HepG2 (cell line): ENCODE data around the gene CDK18. TPM values are rescaled to one million over a fixed set of nuclear protein-coding genes. Genes with fewer than 3 reads are reported as not detected.
A peak's percentile ranks its signal among the peaks of the same experiment; 100 is the strongest.

Source experiments
- CREB1 ChIP-seq, 2 experiments: fragments of 450-650 bp in 1 of 2; IDR thresholded peaks; 2 replicates each; pipeline ENCODE4 v1.6.1; 2016 to 2017; ENCODE audit warnings: control low read depth in 1 of 2, mild to moderate bottlenecking in 1 of 2, missing compliant biosample characterization in 1 of 2, missing genetic modification characterization in 1 of 2
- ERF ChIP-seq: IDR thresholded peaks from 2 replicates; pipeline ENCODE4 v1.6.1; 2018; ENCODE audit warnings: missing biosample characterization, missing genetic modification reagents
- GABPB1 ChIP-seq: IDR thresholded peaks from 2 replicates; pipeline ENCODE4 v1.6.1; 2016; ENCODE audit warnings: mild to moderate bottlenecking, missing genetic modification reagents, moderate library complexity, missing compliant biosample characterization
- HNRNPLL ChIP-seq: fragments of 200-400 bp; formaldehyde crosslinking; IDR thresholded peaks from 2 replicates; pipeline ENCODE4 v1.6.1; 2017; ENCODE audit warnings: mild to moderate bottlenecking, low read depth, low read length; ENCODE audit not compliant: poor library complexity, severe bottlenecking
- IRF9 ChIP-seq: sonication (generic); formaldehyde crosslinking; IDR thresholded peaks from 2 replicates; pipeline ENCODE4 v1.8.0; 2022; ENCODE audit warnings: missing genetic modification reagents, mild to moderate bottlenecking, borderline replicate concordance
- KLF6 ChIP-seq: IDR thresholded peaks from 2 replicates; pipeline ENCODE4 v1.8.0; 2016; ENCODE audit warnings: missing biosample characterization, missing genetic modification reagents
- PATZ1 ChIP-seq: sonication (generic); formaldehyde crosslinking; IDR thresholded peaks from 2 replicates; pipeline ENCODE4 v1.4.0; 2020; ENCODE audit warnings: missing genetic modification reagents
- POLR2AphosphoS2 ChIP-seq: IDR thresholded peaks from 2 replicates; pipeline ENCODE4 v1.6.1; 2011; ENCODE audit warnings: low read depth, low read length, improper control_type of control experiment
- SAP130 ChIP-seq: IDR thresholded peaks from 2 replicates; pipeline ENCODE4 v1.6.1; 2016; ENCODE audit warnings: low read depth
- SNRNP70 ChIP-seq: fragments of 200-400 bp; formaldehyde crosslinking; IDR thresholded peaks from 2 replicates; pipeline ENCODE4 v1.6.1; 2017; ENCODE audit warnings: mild to moderate bottlenecking, low read depth, low read length, moderate library complexity
- SRSF4 ChIP-seq: fragments of 200-400 bp; formaldehyde crosslinking; IDR thresholded peaks from one replicate; pipeline ENCODE4 v1.6.1; 2018; ENCODE audit warnings: mild to moderate bottlenecking, low read depth, low read length, moderate library complexity; ENCODE audit not compliant: poor library complexity, severe bottlenecking
- TFAP4 ChIP-seq: sonication (generic); IDR thresholded peaks from 2 replicates; pipeline ENCODE4 v1.6.1; 2016; ENCODE audit warnings: low read depth, borderline replicate concordance
- TRIM22 ChIP-seq: fragments of 450-650 bp; IDR thresholded peaks from 2 replicates; pipeline ENCODE4 v1.6.1; 2017
- TRIM24 ChIP-seq: sonication (generic); formaldehyde crosslinking; IDR thresholded peaks from 2 replicates; pipeline ENCODE4 v1.8.0; 2022; ENCODE audit warnings: mild to moderate bottlenecking, missing genetic modification reagents
- USF2 ChIP-seq, 2 experiments: sonication (generic) in 1 of 2; formaldehyde crosslinking in 1 of 2; IDR thresholded peaks; 2 replicates each; pipeline versions ENCODE4 v1.5.1 to v1.6.1; 2011 to 2020; ENCODE audit warnings: borderline replicate concordance in 1 of 2, low read depth in 1 of 2, low read length in 1 of 2, mild to moderate bottlenecking in 1 of 2, missing genetic modification reagents in 1 of 2, moderate library complexity in 1 of 2
- ZFP1 ChIP-seq: IDR thresholded peaks from 2 replicates; pipeline ENCODE4 v1.6.1; 2016
- ZKSCAN5 ChIP-seq: sonication (generic); formaldehyde crosslinking; IDR thresholded peaks from 2 replicates; pipeline ENCODE4 v1.5.1; 2020; ENCODE audit warnings: mild to moderate bottlenecking, missing genetic modification reagents
- ZNF101 ChIP-seq: sonication (generic); formaldehyde crosslinking; IDR thresholded peaks from 2 replicates; pipeline ENCODE4 v1.4.0; 2020; ENCODE audit warnings: mild to moderate bottlenecking, low read depth, missing genetic modification reagents, borderline replicate concordance
- ZNF558 ChIP-seq: sonication (generic); formaldehyde crosslinking; IDR thresholded peaks from 2 replicates; pipeline ENCODE4 v1.9.0; 2022; ENCODE audit warnings: mild to moderate bottlenecking, missing genetic modification reagents, borderline replicate concordance
- ZNF567 ChIP-seq: sonication (generic); formaldehyde crosslinking; IDR thresholded peaks from 2 replicates; pipeline ENCODE4 v1.8.1; 2023; ENCODE audit warnings: mild to moderate bottlenecking, missing genetic modification reagents, borderline replicate concordance
- ZNF577 ChIP-seq: sonication (generic); formaldehyde crosslinking; IDR thresholded peaks from 2 replicates; pipeline ENCODE4 v1.4.0; 2020; ENCODE audit warnings: mild to moderate bottlenecking, low read depth, missing genetic modification reagents, borderline replicate concordance
- ZNF7 ChIP-seq: IDR thresholded peaks from 2 replicates; pipeline ENCODE4 v1.6.1; 2016; ENCODE audit warnings: missing biosample characterization, missing genetic modification reagents
- polyA plus RNA-seq, 8 experiments: library from polyadenylated mRNA; depleted of rRNA in 3 of 8; stranded (reverse) in 7 of 8; unstranded in 1 of 8; fragments of >200 nt; fragmentation: Illumina TruSeq in 4 of 8; extraction: Trizol in 4 of 8; gene quantifications; 2 replicates each; pipeline versions ENCODE4 v1.2.1 to v1.2.3, GENCODE V29; 2011 to 2016; ENCODE audit warnings: low read depth in 4 of 8, missing spikeins in 1 of 8, mixed read lengths in 1 of 8; ENCODE audit not compliant: insufficient read depth in 1 of 8
- total RNA-seq, 5 experiments: library from RNA; depleted of rRNA; stranded (reverse); fragments of >200 nt; fragmentation: Illumina TruSeq; extraction: Trizol; gene quantifications; 2 replicates each; pipeline ENCODE4 v1.2.3, GENCODE V29; 2016; ENCODE audit warnings: low read depth in 1 of 5

The CDK18 gene
- total and polyA plus RNA-seq, 2 of the 13 experiments (the other 11 are each of a cell fraction or from before 2014, with no cell fraction given): 6.4 to 38.8 TPM

GRCh38 chr1:205458777-205459566, 45.5 kb upstream of the CDK18 start (continued):
- TF ChIP-seq PATZ1 (CRISPR knock-in tag): no peak
- no peak for TF ChIP-seq POLR2AphosphoS2
- no peak for TF ChIP-seq ZNF567 (CRISPR knock-in tag)
- TF ChIP-seq TFAP4: no peak
- TF ChIP-seq ZNF7 (CRISPR knock-in tag): no peak
- TF ChIP-seq CREB1 (IDR thresholded peaks at IDR 0.05): no peak
- TF ChIP-seq CREB1 (CRISPR knock-in tag; IDR thresholded peaks at IDR 0.05): no peak
- TF ChIP-seq TRIM24: no peak
- no peak for TF ChIP-seq TRIM22
- TF ChIP-seq ZNF558 (CRISPR knock-in tag): peak; percentile 31; the same call in 1 of the 2 replicates
- TF ChIP-seq IRF9 (CRISPR knock-in tag): no peak
- no peak for TF ChIP-seq ZKSCAN5 (CRISPR knock-in tag)
- no peak for TF ChIP-seq HNRNPLL
- TF ChIP-seq ZNF101 (CRISPR knock-in tag): no peak
- TF ChIP-seq SNRNP70: no peak
- TF ChIP-seq ZNF577 (CRISPR knock-in tag): no peak
- no peak for TF ChIP-seq ZFP1 (CRISPR knock-in tag)
- peak; percentile 81 for TF ChIP-seq KLF6 (CRISPR knock-in tag)
- TF ChIP-seq ERF: peak; percentile 39; the same call in 1 of the 2 replicates
- TF ChIP-seq SAP130 (CRISPR knock-in tag): peak; percentile 52
- TF ChIP-seq SRSF4: no peak
- no peak for TF ChIP-seq USF2 (IDR thresholded peaks at IDR 0.05; ENCODE audit: low read depth, low read length)
- no peak for TF ChIP-seq USF2 (CRISPR knock-in tag; IDR thresholded peaks at IDR 0.05; ENCODE audit: borderline replicate concordance)
- TF ChIP-seq GABPB1 (CRISPR knock-in tag): no peak
